Stimulated activated CD4-positive, alpha-beta T cell treated with anti-CD3 and anti-CD28 coated beads, TNF-alpha, amount 100 ng/mL, for 48 hours (primary cell): ENCODE data around the gene ZNF747.

Experiments used
- DNase-seq, 3 donors: peaks; one replicate each; pipeline ENCODE4 v3.0.0-alpha.2; 2020; ENCODE audit warnings: low read depth in 3 of 3

ZNF747 gene

DNA sequence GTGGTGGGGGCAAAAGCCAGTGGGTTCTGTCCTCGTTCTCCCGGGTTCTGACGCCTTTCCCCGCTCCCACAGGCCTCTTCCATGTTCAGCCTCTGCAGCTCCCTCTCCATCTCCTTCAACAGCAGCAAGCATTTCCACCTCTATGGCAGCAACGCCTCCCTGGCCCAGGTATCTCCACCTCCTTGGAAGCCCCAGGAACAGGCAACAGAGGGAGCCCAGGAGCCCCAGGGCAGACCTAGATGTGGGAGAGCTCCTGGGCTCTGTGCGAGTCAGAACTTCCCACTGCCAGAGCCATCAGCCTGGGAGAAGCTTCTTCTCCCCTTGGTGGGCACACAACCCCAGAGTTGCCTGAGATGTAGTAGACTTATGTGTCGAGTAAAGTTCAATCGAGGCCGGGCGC is 16.1 kb downstream of the ZNF747 start:
- DNase-seq = no peak

DNA sequence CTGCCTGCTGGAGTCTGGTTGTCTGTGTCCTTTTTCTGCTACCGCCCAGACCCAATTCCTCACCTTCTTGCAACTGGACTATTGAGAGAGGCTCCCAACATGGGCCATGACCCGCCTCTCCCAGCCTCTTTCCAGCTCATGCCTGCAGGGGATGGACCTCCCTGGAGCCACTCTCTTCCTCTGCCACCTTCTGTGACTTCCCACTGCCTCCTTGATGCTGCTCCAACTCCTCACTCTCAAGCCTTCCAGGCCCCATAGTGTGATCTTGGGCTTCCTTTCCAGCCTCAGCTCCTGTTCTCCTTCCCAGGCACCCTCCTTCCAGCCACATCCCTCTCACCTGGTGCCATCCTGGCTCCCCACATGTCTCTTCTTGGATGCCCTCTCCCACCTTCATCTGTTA is 19.4 kb downstream of the ZNF747 start:
- no peak for DNase-seq

DNA sequence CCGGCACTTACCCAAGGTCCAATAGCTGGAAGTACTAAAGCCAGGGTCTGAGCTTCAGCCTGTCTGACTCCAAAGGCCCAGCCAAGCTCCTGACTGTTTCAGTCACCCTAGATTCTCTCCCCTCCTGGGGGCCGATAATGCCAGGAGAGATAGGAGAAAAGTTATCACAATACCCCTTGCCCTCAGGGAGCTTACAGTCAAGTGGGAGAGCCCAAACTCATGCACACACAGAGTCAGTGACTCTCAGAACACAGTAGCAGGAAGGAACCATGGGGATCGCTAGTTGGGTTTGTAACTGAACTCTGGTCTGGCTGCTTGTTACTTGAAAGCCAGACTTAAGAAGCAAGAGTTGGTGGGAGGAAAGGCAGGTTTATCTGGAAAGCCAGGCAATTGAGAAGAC is 23.1 kb downstream of the ZNF747 start:
- DNase-seq = no peak

DNA sequence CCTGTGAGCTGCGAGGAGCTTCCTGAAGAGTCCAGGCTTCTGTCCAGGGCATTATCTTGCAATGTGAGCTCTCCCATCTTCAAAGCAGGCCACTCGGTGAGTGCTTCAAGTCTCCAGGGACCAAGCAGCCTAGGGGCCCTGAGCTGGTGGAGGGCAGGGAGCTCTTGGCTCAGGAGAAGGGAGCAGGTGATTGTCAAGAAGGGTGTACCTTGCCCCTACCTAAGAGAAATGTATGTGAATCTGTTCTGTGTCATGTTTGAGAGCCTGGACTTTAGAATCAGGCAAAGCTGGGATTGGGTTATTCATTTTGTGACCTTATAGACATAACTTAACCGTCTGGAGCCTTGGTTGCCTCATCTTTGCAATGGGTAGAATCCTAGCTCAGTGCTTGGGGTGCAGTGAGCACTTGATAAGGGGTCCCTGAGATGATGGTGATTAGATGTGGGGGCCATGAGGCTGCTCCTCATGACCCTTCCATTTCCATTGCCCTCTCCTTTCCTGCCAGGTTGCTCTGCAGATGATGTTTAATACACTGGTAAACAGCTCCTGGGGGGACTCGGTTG is 24.2 kb downstream of the ZNF747 start:
- DNase-seq = no peak

DNA sequence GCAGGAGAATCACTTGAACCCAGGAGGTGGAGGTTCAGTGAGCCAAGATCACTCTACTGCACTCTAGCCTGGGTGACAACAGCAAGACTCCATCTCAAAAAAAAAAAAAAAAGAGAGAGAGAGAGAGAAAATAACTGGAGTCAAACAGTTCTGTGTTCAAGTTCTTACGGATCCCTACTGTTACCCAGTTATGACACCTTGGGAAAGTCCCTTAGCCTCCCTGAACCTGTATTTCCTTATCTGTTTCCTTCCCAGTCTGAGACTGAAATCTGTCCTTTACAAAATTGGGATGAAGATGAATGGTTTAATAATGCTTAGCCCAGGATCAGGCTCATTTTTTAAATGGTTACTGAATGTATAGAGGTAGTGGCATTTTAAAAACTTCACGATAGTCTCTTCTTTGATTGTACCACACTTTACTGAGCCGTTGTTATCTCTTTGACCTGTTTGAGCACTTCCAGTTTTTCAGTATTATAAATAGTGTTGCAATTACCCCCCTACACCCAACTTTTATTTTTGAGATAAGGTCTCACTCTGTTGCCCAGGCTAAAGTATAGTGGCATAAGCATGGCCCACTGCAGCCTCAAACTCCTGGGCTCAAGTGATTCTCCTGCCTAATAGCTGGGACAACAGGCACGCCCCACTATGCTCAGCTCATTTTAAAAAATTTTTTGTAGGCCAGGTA is 25.4 kb downstream of the ZNF747 start:
- no peak for DNase-seq

DNA sequence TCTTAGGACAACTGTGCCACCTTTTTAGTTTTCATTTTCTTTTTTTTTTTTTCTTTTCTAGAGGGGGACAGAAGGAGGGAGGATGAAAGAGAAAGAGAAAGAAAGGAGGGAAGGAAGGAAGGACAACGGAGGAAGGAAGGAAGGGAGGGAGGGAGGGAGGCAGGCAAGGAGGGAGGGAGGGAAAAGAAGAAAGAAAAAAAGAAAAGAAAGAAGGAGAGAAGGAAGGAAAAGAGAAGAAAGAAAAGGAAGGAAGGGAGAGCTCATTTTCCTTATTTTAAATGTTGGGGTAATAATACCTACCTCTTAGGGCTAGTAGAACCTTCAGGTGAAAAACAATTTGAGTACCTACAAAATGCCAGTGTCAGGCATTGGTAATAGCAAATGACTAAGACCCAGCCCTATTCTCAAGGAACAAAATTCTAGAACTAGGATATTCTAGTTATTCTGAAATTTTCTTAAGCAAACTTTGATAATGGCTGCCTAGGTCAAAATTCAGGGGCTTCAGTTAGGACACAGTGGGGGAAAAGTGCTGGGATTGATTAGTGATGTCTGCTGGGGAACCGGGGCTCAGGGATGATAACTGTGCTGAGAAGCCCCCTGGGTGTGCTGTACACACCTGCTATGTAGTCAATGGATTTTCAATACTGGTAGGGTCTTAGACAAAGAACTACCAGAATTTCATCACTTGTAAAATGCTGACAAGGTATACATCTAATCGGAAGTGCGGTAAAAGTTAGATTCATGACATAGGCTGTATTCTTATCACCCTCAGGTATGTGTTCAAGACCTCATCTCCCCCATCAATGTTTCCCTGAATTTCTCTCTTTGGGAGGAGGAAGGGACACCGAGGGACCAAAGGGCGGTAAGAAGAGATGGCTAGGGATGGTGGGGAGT is 31.0 kb downstream of the ZNF747 start:
- DNase-seq = no peak

DNA sequence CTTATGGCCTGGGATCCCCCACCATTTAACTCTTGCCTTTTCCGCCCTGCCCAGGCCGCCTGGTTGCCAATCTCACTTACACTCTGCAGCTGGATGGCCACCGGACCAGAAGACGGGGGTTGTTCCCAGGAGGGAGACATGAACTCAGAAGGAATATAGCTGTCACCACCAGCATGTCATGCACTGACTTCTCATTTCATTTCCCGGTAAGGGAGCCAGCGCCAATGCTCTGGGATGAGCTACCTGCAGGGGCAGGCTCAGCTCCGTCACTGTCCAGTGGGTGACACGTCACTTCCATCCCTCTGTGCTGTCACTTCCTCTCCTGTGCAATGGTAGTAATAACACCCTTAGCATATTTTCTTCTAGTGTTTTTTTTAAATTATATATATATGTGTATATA is 35.4 kb downstream of the ZNF747 start:
- no peak for DNase-seq

DNA sequence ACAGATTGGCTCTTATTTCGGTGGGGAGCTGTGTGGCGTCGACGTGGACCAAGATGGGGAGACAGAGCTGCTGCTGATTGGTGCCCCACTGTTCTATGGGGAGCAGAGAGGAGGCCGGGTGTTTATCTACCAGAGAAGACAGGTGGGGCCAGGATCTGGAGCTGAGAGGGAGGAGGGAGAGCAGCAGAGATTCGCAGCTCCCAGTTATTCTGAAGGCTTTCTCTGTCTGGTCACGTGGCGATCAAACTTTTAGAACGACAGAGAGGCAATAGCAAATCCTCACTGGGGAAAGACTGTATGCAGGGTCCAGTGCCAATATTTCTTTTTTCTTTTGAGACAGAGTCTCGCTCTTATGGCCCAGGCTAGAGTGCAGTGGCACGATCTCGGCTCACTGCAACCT is 39.9 kb downstream of the ZNF747 start:
- DNase-seq = no peak

DNA sequence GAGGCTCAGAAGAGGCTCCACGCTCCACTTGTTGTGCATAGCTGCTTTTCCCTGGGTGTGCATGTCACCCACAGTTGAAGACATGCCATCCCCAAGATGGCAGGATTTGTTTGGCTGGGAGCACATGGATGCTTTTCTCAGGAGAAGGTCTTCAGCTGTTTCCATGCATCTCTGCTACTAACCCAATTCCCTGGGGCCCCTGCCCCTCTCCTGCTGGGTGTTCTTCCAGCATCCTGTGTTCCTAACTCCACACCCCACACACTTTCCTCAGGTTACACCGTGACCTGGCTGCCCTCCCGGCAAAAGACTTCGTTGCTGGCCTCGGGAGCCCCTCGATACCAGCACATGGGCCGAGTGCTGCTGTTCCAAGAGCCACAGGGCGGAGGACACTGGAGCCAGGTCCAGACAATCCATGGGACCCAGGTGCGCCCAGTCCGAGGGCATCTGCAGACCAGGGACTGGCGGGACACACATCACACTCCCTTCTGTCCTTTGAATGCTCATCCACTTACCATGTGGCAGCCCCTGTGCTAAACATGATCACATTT is 40.6 kb downstream of the ZNF747 start:
- DNase-seq = no peak

DNA sequence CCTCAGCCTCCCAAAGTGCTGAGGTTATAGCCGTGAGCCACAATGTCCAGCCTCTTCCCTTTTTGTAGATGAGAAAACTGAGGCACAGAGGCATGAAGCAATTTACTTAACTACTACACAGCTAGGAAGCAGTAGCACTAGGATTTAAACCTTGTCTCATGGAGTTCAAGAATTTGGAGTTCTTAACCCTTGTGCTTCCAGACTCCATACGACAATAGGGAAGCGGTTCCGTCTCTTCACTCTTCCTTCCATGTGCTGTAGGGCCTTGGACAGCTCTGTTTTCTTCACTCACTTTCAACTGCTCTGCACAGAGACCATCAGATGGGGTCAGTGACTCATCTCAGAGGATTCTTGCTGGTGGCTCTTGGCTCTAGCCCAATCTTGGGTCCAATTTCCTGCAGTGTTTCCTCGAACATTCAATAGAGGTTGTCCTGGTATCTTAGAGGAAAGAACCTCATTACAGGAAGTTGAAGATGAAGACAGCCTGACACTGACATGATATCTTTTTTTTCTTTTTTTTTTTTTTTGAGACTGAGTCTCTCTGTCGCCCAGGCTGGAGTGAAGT is 42.8 kb downstream of the ZNF747 start:
- peak in 1 of 3 donors; percentile 9 for DNase-seq

DNA sequence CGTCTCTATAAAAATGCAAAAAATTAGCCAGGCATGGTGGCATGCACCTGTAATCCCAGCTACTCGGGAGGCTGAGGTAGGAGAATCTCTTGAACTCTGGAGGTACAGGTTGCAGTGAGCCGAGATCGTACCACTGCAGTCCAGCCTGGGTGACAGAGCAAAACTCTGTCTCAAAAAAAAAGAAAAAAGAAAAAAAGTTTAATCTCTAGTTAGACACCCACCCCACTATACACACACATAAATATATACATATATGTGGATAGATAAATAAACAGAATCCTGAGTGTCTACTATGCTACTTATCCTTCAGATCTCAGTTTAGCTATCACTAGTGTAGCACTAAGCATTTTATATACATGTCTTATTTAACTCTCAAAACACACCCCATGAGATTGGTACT is 43.4 kb downstream of the ZNF747 start:
- no peak for DNase-seq

DNA sequence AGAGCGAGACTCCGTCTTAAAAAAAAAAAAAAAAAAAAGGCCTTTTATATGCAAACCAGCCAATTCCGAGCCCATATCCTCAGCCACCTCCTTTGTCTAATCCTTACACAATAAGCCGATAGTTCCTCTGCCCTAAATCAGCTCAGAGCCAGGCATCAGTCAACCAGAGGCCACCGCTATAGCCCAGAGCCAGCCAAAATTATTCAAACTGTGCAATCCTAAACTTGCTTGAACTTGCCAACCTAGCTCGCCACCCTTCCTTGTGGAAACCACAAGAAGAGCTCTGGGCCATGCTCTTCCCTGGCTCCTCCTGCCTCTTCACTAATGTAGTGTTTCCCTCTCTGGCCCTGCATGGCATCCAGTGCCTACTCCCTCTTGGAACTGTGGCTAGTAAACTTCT is 44.4 kb downstream of the ZNF747 start:
- DNase-seq = no peak

DNA sequence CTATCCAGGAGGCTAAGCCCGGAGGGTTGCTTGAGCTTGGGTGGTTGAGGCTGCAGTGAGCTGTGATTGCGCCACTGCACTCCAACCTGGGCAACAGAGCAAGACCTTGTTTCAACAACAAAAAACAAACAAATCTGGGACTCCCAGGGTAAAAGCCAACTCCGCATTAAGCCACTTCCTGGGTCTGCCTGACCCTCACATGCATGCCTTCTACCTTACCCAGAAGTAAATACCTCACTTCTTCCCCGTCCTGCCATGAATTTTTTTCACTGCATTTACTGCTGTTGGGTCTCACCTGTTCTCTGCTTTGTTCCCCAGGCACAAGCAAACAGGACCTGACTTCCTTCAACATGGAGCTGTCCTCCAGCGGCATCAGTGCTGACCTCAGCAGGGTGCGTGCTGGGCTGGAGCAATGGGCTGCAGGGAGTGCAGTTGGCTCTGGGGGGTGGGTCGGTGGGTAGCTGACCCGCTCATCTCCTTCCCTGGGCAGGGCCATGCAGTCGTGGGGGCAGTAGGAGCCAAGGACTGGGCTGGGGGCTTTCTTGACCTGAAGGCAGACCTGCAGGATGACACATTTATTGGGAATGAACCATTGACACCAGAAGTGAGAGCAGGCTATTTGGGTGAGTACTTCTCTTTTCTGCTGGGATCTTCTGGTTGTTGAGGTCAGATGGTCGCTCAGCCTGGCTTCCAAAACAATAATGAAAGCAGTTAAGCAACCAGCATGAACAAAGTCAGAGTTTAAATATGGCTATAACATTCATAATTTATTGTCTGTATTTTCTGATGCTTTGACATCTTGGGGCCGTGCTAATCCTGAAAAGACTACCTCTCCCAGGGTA is 45.7 kb downstream of the ZNF747 start:
- no peak for DNase-seq

DNA sequence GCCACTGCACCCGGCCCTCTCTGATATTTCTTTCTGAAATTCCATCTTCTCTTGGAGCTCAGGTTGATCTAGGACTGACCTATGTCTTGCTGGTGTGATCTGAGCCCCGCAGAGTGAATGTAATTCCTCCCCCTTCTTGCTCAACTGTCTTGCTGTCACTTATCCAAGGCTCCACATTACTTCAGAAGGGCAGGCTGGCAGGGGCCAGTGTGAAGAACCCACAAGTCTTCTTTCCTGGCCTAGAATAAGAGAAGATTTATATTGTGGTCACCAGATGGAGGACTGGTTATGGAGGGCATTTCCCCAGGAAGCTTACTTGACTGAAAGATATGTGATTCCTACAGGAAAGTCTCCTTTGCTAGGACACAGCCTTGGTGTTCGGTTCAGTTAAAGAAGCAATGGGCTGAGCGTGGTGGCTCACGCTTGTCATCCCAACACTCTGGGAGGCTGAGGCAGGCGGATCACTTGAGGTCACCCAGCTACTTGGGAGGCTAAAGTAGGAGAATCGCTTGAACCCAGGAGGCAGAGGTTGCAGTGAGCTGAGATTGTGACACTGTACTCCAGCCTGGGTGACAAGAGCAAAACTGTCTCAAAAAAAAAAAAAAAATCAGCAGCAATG is 48.7 kb downstream of the ZNF747 start:
- no peak for DNase-seq

DNA sequence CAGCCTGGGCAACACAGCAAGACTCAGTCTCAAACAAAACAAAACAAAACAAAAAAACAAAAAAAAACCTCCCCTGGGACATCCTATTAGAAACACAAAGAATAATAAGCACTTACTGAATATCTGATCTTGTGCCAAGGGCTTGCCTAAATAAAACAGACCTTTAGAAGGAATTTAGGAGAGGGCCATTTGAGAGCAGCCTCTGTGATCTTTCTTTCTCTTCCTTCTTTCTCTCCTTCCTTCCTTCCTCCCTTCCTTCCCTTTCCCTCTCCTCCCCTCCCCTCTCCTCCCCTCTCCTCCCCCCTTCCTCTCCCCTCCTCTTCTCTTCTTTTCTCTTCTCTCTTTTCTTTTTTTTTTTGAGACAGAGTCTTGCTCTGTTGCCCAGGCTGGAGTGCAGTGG is 49.8 kb downstream of the ZNF747 start:
- no peak for DNase-seq

DNA sequence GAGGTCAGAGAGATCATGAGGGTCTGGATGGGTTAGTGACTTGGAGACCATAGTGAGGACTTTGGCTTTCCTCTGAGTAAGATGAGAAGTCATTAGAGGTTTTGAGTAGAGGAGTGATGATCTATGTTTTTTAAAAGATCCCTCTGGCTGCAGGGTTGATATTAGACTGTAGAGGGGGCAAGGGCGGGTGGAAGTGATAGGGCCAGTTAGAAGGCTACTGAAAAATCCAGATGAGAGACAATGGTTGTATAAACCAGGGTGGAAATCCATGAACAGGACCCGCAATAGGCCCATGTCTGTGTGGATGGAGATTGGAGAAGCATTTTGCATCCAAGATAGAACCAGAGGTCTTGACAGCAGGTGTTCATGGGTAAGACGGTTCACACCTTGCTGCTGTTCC is 52.3 kb downstream of the ZNF747 start:
- no peak for DNase-seq

DNA sequence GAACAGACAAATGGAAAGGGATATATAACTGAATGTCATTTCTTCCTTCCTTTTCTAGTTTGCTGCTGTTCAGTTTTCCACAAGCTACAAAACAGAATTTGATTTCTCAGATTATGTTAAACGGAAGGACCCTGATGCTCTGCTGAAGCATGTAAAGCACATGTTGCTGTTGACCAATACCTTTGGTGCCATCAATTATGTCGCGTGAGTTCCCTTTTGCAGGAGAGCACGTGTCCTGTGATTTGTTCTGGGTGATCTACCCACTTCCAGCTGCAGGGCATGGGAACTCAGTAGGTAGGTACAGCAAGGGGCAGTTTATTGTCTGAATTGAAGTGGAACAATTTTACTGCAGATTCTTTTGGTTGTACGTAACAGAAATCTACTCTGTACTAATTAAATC is 53.3 kb downstream of the ZNF747 start:
- DNase-seq = no peak
